NCI-H345 treated with DMSO at 0.1 percent for 48 hours (cell line): ENCODE measurements around the gene CFAP251.
"Not testable (repeated sequence)": the region's sequence is repeated elsewhere in the genome, so short reads cannot be mapped to it uniquely, and the experiment has no call there.

Experiments
- DNase-seq: peaks from one replicate; lab custom pipeline; 2025; ENCODE audit not compliant: unreplicated experiment; lab: John Stamatoyannopoulos, UW

The CFAP251 gene

GRCh38 chr12:121908702-121909101 lies 9.7 kb upstream of the CFAP251 start:
- DNase-seq = no peak

- DNase-seq = no peak
These were observed 6.4 kb upstream of the CFAP251 start for GRCh38 chr12:121911824-121912585.

DNA sequence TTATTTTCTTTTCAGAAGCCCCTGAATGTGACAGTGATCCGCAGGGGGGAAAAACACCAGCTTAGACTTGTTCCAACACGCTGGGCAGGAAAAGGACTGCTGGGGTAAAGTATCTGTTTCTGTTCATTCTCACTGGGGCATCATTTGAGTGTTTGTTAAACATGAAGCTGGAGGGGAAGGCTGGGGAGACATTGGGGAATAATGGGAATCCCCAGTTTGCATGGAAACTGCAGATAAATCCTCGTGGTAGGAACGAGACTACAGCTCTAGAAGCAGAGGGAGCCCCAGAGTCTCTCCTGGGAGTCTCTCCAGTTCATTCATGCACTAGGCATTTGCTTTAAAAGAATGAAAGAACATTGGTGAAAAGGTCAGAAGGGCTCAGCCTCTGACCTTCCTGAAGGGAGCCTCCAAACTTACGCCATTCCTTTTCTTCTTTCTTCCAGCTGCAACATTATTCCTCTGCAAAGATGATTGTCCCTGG lies 2.5 kb upstream of the CFAP251 start:
- DNase-seq = peak; percentile 81

DNA sequence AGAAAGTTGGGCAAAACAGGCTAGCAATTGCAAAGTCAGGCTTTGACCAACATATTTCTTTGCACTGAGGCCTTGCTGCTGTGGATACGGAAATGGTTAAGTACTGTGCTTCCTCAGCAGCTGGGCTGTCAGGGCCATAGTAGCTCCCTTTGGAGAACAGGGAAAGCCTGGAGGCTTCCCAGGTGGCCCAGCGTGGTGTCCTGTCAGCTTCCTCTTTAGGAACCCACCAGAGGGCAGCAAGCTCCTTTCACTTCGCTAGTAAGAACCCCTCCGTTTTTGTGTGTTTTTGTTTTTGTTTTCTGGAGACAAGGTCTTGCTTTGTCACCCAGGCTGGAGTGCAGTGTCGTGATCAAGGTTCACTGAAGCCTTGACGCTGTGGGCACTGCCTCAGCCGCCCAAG lies 1.7 kb upstream of the CFAP251 start:
- DNase-seq = peak; percentile 0

- peak; percentile 42 for DNase-seq
These were observed 267 bp downstream of the CFAP251 start for GRCh38 chr12:121918679-121919038.

DNA sequence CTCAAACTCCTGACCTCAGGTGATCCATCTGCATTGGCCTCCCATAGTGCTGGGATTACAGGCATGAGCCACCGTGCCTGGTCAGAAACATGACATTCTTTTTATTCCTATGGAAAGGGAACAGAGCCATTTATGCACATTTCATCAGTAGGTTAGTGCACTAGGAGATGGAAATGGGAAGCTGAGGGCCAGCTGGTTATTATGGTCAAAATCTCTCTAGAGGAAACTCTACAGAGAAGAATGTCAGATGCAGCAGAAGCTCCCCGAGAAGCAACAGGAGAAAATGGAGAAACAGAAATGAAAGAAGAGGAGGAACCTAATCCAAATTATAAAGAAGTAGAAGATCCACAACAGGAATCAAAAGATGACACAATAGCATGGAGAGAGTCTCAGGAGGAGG lies 2.7 kb downstream of the CFAP251 start:
- no peak for DNase-seq

GRCh38 chr12:121925358-121925695 lies 6.9 kb downstream of the CFAP251 start:
- DNase-seq = no peak

GRCh38 chr12:121926874-121927706 lies 8.7 kb downstream of the CFAP251 start:
- DNase-seq = no peak

DNA sequence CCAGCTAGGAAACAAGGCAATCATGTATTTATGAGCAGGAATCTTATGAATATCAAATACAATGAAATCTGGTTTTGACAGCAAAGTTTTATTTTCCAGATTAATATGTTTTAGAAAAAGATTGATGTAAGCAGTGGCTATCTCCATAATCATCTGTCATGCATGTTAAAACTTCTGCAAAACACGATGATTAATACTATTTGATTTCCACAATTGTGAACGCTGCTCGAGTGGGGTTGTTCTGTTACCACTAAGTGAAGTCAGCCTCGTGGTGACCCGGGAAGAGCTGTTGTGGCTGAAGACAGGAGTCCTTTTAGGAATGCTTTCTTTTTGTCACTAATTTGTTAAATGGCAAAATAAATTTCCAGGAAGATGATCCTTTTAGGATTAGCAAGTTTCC lies 9.4 kb downstream of the CFAP251 start:
- DNase-seq = no peak

GRCh38 chr12:121929545-121929944 lies 11.2 kb downstream of the CFAP251 start:
- DNase-seq = not testable (repeated sequence)

- no peak for DNase-seq
These were observed 12.5 kb downstream of the CFAP251 start for GRCh38 chr12:121930862-121931261.

DNA sequence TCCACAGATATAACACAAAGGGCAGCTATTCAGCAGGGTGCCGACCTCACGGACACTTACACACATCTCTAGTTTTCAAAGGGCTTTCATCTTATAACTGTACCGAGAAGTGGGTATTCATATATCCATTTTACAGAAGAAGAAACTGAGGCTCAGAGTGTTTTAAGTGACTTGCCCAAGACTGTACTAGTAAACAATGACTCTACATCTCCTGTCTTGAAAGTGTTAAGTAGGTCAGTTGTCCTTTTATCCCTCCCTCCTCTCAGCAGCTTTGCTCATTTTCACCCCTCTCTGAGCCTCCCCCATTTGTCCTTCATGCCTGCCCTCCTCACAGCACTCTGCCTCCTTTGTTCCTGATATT lies 13.8 kb downstream of the CFAP251 start:
- no peak for DNase-seq

DNA sequence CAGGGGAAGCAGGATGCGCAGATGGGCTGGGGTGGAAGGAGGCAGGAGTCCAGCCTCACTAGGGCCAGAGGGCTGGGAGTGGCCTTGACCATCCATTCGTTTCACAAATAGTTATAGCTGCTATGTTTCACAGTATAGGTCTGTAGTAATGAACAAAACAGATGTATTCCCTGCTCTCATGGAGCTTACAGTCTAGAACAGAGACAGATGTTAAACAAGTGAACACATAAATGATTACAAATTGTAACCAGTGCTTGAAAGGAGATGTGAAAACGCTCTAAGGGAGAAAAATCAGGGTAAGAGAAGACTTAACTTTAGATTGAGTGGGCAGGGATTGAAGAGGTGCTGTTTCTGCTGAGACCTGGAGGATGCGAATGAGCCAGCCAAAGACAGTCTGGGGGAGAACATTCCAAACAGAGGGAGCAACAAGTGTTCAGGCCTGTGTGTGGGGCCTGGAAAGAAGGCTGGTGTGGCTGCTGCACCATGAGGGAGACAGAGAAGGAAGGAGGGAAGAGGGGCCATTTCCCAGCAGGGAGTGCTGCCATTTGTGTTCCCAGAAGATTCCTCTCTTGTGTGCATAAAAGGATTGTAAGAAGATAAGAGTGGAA lies 14.6 kb downstream of the CFAP251 start:
- no peak for DNase-seq

DNA sequence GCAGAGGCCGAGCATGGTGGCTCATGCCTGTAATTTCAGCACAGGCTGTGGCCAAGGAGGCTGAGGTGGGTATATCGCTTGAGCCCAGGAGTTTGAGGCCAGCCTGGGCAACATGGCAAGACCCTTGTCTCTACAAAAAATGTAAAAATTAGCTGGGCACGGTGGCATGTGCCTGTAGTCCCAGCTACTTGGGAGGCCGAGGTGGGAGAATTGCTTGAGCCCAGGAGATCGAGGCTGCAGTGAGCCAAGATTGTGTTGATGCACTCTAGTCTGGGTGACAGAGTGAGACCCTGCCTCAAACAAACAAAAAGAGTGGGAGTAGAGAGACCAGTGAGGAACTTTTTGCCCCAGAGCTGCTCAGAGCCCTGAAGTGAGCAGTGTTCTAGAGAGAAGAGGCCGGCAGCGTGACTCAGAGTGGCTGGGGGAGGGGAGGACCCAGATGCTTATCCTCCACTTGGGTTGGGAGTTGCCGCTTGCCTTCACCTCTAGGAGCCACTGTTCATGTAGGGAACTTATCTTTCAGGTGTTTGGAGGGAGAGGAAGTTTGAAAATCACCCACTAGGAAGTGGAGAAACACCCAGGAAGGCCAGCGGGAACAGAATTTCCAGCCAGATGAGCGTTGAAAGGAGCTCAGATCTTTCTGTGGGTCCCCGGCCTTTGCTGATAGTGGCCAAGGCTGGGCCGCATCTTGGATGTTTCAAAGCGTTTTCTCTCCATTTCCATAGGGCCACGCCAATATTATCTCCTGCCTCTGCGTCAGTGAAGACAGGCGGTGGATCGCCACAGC lies 15.3 kb downstream of the CFAP251 start:
- DNase-seq = no peak

- DNase-seq = no peak
These were observed 15.9 kb downstream of the CFAP251 start for GRCh38 chr12:121934309-121934664.

DNA sequence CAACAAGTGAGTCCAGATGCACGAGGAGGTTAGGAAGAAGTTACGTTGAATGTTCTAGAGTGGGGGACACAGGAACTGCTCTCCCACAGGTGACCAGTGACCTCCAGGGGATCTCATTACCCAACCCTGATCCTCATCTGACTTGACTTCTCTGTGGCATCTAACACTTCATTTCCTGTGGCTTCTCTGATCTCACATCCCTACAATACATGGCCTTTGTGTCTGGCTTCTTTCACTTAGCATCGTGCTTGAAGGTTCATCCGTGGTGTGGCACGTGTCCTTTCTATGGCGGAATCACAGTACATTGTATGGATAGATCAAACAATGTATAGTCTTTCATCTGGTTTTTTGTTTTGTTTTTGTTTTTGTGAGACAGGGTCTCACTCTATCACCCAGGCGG lies 19.3 kb downstream of the CFAP251 start:
- no peak for DNase-seq

GRCh38 chr12:121939186-121939585 lies 20.8 kb downstream of the CFAP251 start:
- no peak for DNase-seq

DNA sequence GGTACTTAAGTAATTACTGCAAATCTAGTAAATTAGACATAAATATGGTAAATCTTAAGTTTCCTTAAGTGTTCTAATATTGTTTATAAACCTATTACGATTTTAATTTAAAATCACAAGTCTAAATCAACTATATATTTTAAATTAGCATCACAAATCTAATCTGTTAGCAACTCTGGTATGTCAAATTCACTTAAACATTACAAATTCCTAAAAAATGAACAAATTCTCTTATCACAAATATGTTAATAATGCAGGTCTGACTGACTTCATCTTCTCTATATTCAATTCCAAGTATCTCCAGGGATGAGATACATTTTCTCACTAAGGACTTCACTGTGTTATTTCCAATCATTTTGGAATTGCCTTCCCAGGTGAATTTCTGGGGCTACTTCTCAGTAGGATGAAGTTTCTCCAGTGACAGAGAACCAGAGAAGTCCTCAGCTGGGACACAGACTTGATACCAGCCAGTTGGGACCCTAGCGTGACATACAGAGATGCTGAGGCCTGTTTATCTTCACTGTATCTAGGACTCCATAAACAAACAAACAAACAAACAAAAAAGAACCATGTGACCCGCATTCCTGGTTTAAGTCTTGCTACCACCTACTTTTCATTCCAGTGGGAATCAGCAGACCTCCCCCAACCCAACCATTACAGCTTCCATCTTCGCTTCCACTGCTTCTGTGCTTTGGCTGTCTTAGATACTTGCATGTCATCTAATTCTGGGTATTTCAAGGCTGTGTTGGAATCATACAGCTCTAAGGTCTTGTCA lies 21.8 kb downstream of the CFAP251 start:
- no peak for DNase-seq

DNA sequence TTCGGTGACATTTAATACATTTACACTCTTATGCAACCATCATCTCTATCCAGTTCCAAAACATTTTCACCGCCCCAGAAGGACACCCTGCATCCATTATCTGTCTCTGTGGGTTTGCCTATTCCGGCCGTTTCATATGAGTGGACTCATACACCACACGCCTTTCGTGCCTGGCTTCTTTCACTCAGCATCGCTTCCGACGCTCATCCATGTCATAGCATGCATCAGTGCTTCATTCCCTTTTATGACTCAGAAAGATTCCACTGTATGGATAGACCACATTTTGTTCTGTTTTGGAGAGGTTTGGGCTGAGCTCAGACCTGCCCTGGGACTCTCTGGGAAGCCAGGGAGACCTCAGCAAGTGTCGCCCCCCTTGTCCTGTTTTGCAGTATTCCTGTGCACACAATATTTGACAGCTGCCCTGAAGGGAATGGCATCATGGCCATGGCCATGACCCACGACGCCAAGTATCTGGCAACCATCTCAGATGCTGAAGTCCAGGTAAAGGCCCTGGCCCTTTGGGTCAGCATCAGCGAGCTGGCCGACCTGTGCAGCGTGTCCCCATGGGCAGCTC lies 23.8 kb downstream of the CFAP251 start:
- no peak for DNase-seq

GRCh38 chr12:121943926-121944325 lies 25.5 kb downstream of the CFAP251 start:
- no peak for DNase-seq
